GM12878 (cell line): ENCODE measurements around the gene PRRC2C. TPM values are rescaled to one million over a fixed set of nuclear protein-coding genes. Genes with fewer than 3 reads are reported as not detected.

ENCODE experiments used
- BMI1 ChIP-seq: fragments of 450-650 bp; IDR thresholded peaks from 2 replicates; pipeline ENCODE4 v1.6.1; 2016; ENCODE audit warnings: mild to moderate bottlenecking, moderate library complexity, borderline replicate concordance
- DPF2 ChIP-seq: fragments of 450-650 bp; IDR thresholded peaks from 2 replicates; pipeline ENCODE4 v1.6.1; 2017; ENCODE audit warnings: mild to moderate bottlenecking
- FOXM1 ChIP-seq: IDR thresholded peaks from 2 replicates; pipeline ENCODE4 v1.6.1; 2012; ENCODE audit warnings: low read depth, mild to moderate bottlenecking, inconsistent platforms, low read length, moderate library complexity
- HCFC1 ChIP-seq: fragments of 150-350 bp; IDR thresholded peaks from 2 replicates; pipeline ENCODE4 v1.6.1; 2014; ENCODE audit warnings: low read length
- IKZF1 ChIP-seq: fragments of 450-650 bp; conservative IDR thresholded peaks from 2 replicates; pipeline ENCODE4 v1.6.1; 2017; ENCODE audit warnings: antibody characterized with exemption, mild to moderate bottlenecking
- IKZF2 ChIP-seq, 2 experiments: fragments of 450-650 bp; IDR thresholded peaks; 2 replicates each; pipeline ENCODE4 v1.6.1; 2017; ENCODE audit warnings: mild to moderate bottlenecking in 2 of 2, moderate library complexity in 2 of 2
- IRF4 ChIP-seq: IDR thresholded peaks from 2 replicates; pipeline ENCODE4 v1.6.1; 2011; ENCODE audit warnings: low read depth, low read length
- JUND ChIP-seq: IDR thresholded peaks from 2 replicates; pipeline ENCODE4 v1.6.1; 2012; ENCODE audit warnings: low read depth, mild to moderate bottlenecking, low read length, improper control_type of control experiment, moderate library complexity
- PBX3 ChIP-seq: IDR thresholded peaks from 2 replicates; pipeline ENCODE4 v1.6.1; 2011; ENCODE audit warnings: mild to moderate bottlenecking, low read depth, low read length, moderate library complexity; ENCODE audit not compliant: insufficient replicate concordance
- RBBP5 ChIP-seq: fragments of 200-600 bp; sonication (generic); conservative IDR thresholded peaks from 2 replicates; pipeline ENCODE4 v1.6.1; 2016
- RFX5 ChIP-seq: IDR thresholded peaks from 2 replicates; pipeline ENCODE4 v1.6.1; 2011; ENCODE audit warnings: low read depth, low read length, improper control_type of control experiment
- SIX5 ChIP-seq: IDR thresholded peaks from 2 replicates; pipeline ENCODE4 v1.6.1; 2011; ENCODE audit warnings: mild to moderate bottlenecking, low read depth, low read length, moderate library complexity; ENCODE audit not compliant: severe bottlenecking
- SREBF2 ChIP-seq: IDR thresholded peaks from 2 replicates; pipeline ENCODE4 v1.6.1; 2012; ENCODE audit warnings: mild to moderate bottlenecking, low read length
- TCF12 ChIP-seq: IDR thresholded peaks from 2 replicates; pipeline ENCODE4 v1.6.1; 2011; ENCODE audit warnings: low read depth, mild to moderate bottlenecking, low read length
- ZBTB33 ChIP-seq: fragments of 450-650 bp; IDR thresholded peaks from 2 replicates; pipeline ENCODE4 v1.6.1; 2017; ENCODE audit warnings: mild to moderate bottlenecking
- ZNF217 ChIP-seq: fragments of 450-650 bp; IDR thresholded peaks from 2 replicates; pipeline ENCODE4 v1.6.1; 2017; ENCODE audit warnings: antibody characterized with exemption, mild to moderate bottlenecking
- polyA plus RNA-seq, 11 experiments: library from polyadenylated mRNA; depleted of rRNA in 4 of 11; unstranded in 6 of 11; stranded (reverse) in 5 of 11; fragments of >200 nt; fragmentation: Nextera tagmentation in 4 of 11; fragmentation: Illumina TruSeq in 1 of 11; extraction: Ambion mirVana in 4 of 11; extraction: Trizol in 1 of 11; gene quantifications; 1 replicate in 1 of 11; 2 replicates in 10 of 11; pipeline versions ENCODE4 v1.2.1 to v1.2.3, GENCODE V29; 2011 to 2016; ENCODE audit warnings: inconsistent platforms in 2 of 11, missing spikeins in 2 of 11, low read depth in 1 of 11
- total RNA-seq, 4 experiments: library from RNA; depleted of rRNA in 3 of 4; stranded (reverse); fragments of >200 nt in 3 of 4; fragmentation: Illumina TruSeq in 1 of 4; extraction: Trizol in 1 of 4; gene quantifications; 2 replicates each; pipeline versions ENCODE4 v1.2.1 to v1.2.3, GENCODE V29; 2013 to 2021
- TF ChIP-seq, protein P1 (sequence below): fragments of 450-650 bp; formaldehyde crosslinking; IDR thresholded peaks from 2 replicates; pipeline ENCODE4 v1.4.0; 2020; ENCODE audit warnings: mild to moderate bottlenecking, moderate library complexity
- TF ChIP-seq, protein P2 (sequence below): IDR thresholded peaks from 2 replicates; pipeline ENCODE4 v1.6.1; 2011; ENCODE audit warnings: borderline replicate concordance, low read depth, mild to moderate bottlenecking, moderate library complexity, mixed read lengths, low read length; ENCODE audit not compliant: insufficient read depth; ENCODE audit errors: extremely low read length
- TF ChIP-seq, protein P3 (sequence below): fragments of 450-650 bp; IDR thresholded peaks from 2 replicates; pipeline ENCODE4 v1.6.1; 2017; ENCODE audit warnings: low read depth, mild to moderate bottlenecking, moderate library complexity
- TF ChIP-seq, protein P4 (sequence below): fragments of 450-650 bp; IDR thresholded peaks from 2 replicates; pipeline ENCODE4 v1.6.1; 2017; ENCODE audit warnings: borderline replicate concordance

Gene PRRC2C
- total and polyA plus RNA-seq, 10 of the 15 experiments (the other 5 are each of a cell fraction or from before 2014, with no cell fraction given) = 53.4 to 182 (median 91.8) TPM

DNA sequence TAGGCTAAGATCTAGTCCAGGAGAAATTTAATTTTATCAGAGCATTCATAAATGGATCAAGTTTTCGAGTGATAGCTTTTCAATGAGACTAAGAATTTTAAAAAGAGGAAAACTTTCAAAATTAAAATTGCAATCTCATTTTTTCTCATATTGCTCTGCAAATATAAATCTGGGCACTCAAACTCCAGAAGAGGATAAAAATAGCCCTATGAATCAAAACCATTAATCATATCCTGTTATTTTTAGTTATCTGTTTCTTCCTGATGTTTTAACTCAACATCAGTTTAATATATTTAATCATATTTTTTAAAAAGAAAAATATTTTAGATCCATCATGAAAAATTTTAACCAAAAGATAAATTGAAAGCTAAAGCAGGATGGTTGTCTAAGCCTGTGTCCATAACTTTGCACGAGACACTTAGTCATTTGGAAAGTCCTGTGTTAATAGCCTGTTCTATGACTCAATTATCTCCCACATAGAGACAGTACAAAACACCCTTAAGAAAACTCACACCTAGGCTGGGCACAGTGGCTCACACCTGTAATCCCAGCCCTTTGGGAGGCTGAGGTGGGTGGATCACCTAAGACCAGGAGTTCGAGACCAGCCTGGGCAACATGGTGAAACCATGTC, 17.1 kb upstream of the PRRC2C start (continued):
- TF ChIP-seq FOXM1 (no peak), TCF12 (no peak), SREBF2 (no peak), RBBP5 (no peak), IKZF1 (peak; percentile 33; the same call in 1 of the 2 replicates), RFX5 (no peak), PBX3 (no peak), JUND (peak; percentile 63; the same call in 1 of the 2 replicates), IRF4 (peak; percentile 60; the same call in 1 of the 2 replicates), ZBTB33 (no peak), DPF2 (peak; percentile 69), IKZF2 (IDR thresholded peaks at IDR 0.05) (peak; percentile 63 to 67), BMI1 (peak; percentile 54; the same call in 1 of the 2 replicates), HCFC1 (no peak), SIX5 (no peak), ZNF217 (peak; percentile 77)
- TF ChIP-seq, protein P1, sequence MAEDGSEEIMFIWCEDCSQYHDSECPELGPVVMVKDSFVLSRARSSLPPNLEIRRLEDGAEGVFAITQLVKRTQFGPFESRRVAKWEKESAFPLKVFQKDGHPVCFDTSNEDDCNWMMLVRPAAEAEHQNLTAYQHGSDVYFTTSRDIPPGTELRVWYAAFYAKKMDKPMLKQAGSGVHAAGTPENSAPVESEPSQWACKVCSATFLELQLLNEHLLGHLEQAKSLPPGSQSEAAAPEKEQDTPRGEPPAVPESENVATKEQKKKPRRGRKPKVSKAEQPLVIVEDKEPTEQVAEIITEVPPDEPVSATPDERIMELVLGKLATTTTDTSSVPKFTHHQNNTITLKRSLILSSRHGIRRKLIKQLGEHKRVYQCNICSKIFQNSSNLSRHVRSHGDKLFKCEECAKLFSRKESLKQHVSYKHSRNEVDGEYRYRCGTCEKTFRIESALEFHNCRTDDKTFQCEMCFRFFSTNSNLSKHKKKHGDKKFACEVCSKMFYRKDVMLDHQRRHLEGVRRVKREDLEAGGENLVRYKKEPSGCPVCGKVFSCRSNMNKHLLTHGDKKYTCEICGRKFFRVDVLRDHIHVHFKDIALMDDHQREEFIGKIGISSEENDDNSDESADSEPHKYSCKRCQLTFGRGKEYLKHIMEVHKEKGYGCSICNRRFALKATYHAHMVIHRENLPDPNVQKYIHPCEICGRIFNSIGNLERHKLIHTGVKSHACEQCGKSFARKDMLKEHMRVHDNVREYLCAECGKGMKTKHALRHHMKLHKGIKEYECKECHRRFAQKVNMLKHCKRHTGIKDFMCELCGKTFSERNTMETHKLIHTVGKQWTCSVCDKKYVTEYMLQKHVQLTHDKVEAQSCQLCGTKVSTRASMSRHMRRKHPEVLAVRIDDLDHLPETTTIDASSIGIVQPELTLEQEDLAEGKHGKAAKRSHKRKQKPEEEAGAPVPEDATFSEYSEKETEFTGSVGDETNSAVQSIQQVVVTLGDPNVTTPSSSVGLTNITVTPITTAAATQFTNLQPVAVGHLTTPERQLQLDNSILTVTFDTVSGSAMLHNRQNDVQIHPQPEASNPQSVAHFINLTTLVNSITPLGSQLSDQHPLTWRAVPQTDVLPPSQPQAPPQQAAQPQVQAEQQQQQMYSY = no peak
- TF ChIP-seq, protein P2, sequence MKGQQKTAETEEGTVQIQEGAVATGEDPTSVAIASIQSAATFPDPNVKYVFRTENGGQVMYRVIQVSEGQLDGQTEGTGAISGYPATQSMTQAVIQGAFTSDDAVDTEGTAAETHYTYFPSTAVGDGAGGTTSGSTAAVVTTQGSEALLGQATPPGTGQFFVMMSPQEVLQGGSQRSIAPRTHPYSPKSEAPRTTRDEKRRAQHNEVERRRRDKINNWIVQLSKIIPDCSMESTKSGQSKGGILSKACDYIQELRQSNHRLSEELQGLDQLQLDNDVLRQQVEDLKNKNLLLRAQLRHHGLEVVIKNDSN = no peak
- TF ChIP-seq, protein P3, sequence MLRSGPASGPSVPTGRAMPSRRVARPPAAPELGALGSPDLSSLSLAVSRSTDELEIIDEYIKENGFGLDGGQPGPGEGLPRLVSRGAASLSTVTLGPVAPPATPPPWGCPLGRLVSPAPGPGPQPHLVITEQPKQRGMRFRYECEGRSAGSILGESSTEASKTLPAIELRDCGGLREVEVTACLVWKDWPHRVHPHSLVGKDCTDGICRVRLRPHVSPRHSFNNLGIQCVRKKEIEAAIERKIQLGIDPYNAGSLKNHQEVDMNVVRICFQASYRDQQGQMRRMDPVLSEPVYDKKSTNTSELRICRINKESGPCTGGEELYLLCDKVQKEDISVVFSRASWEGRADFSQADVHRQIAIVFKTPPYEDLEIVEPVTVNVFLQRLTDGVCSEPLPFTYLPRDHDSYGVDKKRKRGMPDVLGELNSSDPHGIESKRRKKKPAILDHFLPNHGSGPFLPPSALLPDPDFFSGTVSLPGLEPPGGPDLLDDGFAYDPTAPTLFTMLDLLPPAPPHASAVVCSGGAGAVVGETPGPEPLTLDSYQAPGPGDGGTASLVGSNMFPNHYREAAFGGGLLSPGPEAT = peak; percentile 46; the same call in 1 of the 2 replicates
- TF ChIP-seq, protein P4, sequence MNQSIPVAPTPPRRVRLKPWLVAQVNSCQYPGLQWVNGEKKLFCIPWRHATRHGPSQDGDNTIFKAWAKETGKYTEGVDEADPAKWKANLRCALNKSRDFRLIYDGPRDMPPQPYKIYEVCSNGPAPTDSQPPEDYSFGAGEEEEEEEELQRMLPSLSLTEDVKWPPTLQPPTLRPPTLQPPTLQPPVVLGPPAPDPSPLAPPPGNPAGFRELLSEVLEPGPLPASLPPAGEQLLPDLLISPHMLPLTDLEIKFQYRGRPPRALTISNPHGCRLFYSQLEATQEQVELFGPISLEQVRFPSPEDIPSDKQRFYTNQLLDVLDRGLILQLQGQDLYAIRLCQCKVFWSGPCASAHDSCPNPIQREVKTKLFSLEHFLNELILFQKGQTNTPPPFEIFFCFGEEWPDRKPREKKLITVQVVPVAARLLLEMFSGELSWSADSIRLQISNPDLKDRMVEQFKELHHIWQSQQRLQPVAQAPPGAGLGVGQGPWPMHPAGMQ = no peak
